Uterus (tissue), 2 donors: Measurements from ENCODE around the gene RAB11FIP5.

Source experiments
- POLR2A ChIP-seq, 2 donors: fragments of 450-650 bp; IDR thresholded peaks; one replicate each; pipeline ENCODE4 v1.6.1; 2016; ENCODE audit warnings: antibody characterized with exemption in 2 of 2, mild to moderate bottlenecking in 1 of 2, moderate library complexity in 1 of 2
- TF ChIP-seq, protein P1 (sequence below), 4 experiments: fragments of 200-600 bp in 2 of 4; fragments of 450-650 bp in 2 of 4; sonication (generic) in 2 of 4; IDR thresholded peaks; one replicate each; pipeline ENCODE4 v1.5.1; 2016 to 2019; ENCODE audit warnings: antibody characterized with exemption in 4 of 4, mild to moderate bottlenecking in 2 of 4, moderate library complexity in 1 of 4

DNA sequence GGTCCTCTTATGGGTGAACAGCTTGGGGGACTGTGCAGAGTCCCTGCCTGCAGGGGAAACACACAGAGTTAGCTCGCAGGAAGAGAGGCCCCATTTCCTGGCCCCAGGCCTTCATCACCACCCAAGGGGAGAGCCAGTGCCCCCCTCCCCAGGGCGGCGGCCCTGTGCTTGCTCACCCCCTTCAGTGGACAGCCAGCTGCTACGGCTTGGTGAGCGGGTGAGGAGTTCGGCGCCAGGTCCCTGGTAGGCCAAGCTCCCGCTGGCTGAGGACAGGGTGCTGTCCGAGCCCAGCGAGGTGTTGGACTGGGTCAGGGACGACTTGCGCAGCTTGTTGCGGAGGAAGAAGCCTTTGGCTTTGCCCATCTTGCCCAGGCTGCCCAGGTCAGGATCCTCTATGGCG is 24.0 kb downstream of the RAB11FIP5 start:
- TF ChIP-seq, protein P1, sequence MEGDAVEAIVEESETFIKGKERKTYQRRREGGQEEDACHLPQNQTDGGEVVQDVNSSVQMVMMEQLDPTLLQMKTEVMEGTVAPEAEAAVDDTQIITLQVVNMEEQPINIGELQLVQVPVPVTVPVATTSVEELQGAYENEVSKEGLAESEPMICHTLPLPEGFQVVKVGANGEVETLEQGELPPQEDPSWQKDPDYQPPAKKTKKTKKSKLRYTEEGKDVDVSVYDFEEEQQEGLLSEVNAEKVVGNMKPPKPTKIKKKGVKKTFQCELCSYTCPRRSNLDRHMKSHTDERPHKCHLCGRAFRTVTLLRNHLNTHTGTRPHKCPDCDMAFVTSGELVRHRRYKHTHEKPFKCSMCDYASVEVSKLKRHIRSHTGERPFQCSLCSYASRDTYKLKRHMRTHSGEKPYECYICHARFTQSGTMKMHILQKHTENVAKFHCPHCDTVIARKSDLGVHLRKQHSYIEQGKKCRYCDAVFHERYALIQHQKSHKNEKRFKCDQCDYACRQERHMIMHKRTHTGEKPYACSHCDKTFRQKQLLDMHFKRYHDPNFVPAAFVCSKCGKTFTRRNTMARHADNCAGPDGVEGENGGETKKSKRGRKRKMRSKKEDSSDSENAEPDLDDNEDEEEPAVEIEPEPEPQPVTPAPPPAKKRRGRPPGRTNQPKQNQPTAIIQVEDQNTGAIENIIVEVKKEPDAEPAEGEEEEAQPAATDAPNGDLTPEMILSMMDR (IDR thresholded peaks at IDR 0.05): no peak
- TF ChIP-seq POLR2A (IDR thresholded peaks at IDR 0.05): no peak
